ENCODE data around the gene ST7L.

DNA sequence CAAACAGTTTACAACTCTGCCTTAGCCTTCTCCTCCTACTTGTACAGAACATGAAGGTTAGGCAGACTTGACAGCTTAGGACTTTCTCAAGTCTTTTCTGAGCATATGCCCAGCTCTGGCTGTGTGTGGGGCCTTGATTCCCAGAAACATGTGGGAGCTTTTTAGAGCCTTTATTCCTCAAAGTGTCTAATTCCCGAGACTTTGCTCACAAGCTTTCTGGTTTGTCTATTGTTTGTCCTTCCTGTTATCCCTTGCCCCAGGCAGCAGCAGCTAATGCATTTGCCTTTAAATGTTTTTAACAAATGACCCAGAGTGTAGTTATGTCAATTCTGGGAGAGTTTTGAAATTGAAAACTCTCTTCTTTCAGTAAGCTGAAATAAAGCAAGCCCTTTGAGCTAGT lies 29.2 kb downstream of the ST7L start:
- TF ChIP-seq, protein P1, sequence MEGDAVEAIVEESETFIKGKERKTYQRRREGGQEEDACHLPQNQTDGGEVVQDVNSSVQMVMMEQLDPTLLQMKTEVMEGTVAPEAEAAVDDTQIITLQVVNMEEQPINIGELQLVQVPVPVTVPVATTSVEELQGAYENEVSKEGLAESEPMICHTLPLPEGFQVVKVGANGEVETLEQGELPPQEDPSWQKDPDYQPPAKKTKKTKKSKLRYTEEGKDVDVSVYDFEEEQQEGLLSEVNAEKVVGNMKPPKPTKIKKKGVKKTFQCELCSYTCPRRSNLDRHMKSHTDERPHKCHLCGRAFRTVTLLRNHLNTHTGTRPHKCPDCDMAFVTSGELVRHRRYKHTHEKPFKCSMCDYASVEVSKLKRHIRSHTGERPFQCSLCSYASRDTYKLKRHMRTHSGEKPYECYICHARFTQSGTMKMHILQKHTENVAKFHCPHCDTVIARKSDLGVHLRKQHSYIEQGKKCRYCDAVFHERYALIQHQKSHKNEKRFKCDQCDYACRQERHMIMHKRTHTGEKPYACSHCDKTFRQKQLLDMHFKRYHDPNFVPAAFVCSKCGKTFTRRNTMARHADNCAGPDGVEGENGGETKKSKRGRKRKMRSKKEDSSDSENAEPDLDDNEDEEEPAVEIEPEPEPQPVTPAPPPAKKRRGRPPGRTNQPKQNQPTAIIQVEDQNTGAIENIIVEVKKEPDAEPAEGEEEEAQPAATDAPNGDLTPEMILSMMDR (conservative IDR thresholded peaks at IDR 0.05 in 1 of 2, IDR thresholded peaks at IDR 0.05 in 1 of 2; ENCODE audit: low read depth in 1 of 2, low read length in 2 of 2): no peak
- TF ChIP-seq EZH2 (IDR thresholded peaks at IDR 0.05; ENCODE audit: low read length, missing control alignments): no peak

Measured in fibroblast of lung (primary cell).